HepG2 (cell line): ENCODE measurements around the gene CISD1. TPM values are rescaled to one million over a fixed set of nuclear protein-coding genes. Genes with fewer than 3 reads are reported as not detected.
A peak's percentile ranks its signal among the peaks of the same experiment; 100 is the strongest.

Experiments
- AGO2 ChIP-seq: fragments of 200-400 bp; formaldehyde crosslinking; optimal IDR thresholded peaks from 2 replicates; pipeline ENCODE3; 2017; ENCODE audit warnings: mild to moderate bottlenecking, low read depth, low read length, moderate library complexity
- BORCS8-MEF2B ChIP-seq: sonication (generic); formaldehyde crosslinking; IDR thresholded peaks from 2 replicates; pipeline ENCODE4 v1.8.0; 2022; ENCODE audit warnings: mild to moderate bottlenecking, missing genetic modification reagents
- GFI1 ChIP-seq: sonication (generic); formaldehyde crosslinking; IDR thresholded peaks from 2 replicates; pipeline ENCODE4 v1.5.0; 2020; ENCODE audit warnings: missing genetic modification reagents, mild to moderate bottlenecking, borderline replicate concordance
- HDAC6 ChIP-seq: fragments of 200-600 bp; sonication (generic); IDR thresholded peaks from 2 replicates; pipeline ENCODE4 v1.7.0; 2017; ENCODE audit warnings: mild to moderate bottlenecking, antibody characterized with exemption, low read length, low read depth
- HMGA1 ChIP-seq: sonication (generic); formaldehyde crosslinking; conservative IDR thresholded peaks from 2 replicates; pipeline ENCODE4 v1.4.0; 2020; ENCODE audit warnings: missing genetic modification reagents
- HNRNPK ChIP-seq: fragments of 200-400 bp; formaldehyde crosslinking; IDR thresholded peaks from 2 replicates; pipeline ENCODE4 v1.6.1; 2018; ENCODE audit warnings: low read length, low read depth, moderate library complexity, mild to moderate bottlenecking; ENCODE audit not compliant: poor library complexity, severe bottlenecking
- HNRNPLL ChIP-seq: fragments of 200-400 bp; formaldehyde crosslinking; IDR thresholded peaks from 2 replicates; pipeline ENCODE4 v1.6.1; 2017; ENCODE audit warnings: mild to moderate bottlenecking, low read depth, low read length; ENCODE audit not compliant: poor library complexity, severe bottlenecking
- KDM1A ChIP-seq: IDR thresholded peaks from 2 replicates; pipeline ENCODE4 v1.6.1; 2016; ENCODE audit warnings: missing compliant biosample characterization
- MED1 ChIP-seq: sonication (generic); formaldehyde crosslinking; IDR thresholded peaks from 2 replicates; pipeline ENCODE4 v1.4.0; 2020; ENCODE audit warnings: missing genetic modification reagents
- MEIS2 ChIP-seq: sonication (generic); formaldehyde crosslinking; IDR thresholded peaks from 2 replicates; pipeline ENCODE4 v1.9.0; 2021; ENCODE audit warnings: mild to moderate bottlenecking, missing genetic modification reagents
- MTF1 ChIP-seq: sonication (generic); formaldehyde crosslinking; IDR thresholded peaks from 2 replicates; pipeline ENCODE4 v1.5.0; 2020; ENCODE audit warnings: missing genetic modification reagents
- SIN3B ChIP-seq: fragments of 150-350 bp; IDR thresholded peaks from 2 replicates; pipeline ENCODE4 v1.6.1; 2014; ENCODE audit warnings: low read length
- ZNF232 ChIP-seq: sonication (generic); formaldehyde crosslinking; IDR thresholded peaks from 2 replicates; pipeline ENCODE4 v1.4.0; 2020; ENCODE audit warnings: missing genetic modification reagents, borderline replicate concordance
- ZNF34 ChIP-seq: sonication (generic); formaldehyde crosslinking; IDR thresholded peaks from 2 replicates; pipeline ENCODE4 v1.4.0; 2020; ENCODE audit warnings: mild to moderate bottlenecking, missing genetic modification reagents, borderline replicate concordance
- ZNF558 ChIP-seq: sonication (generic); formaldehyde crosslinking; IDR thresholded peaks from 2 replicates; pipeline ENCODE4 v1.9.0; 2022; ENCODE audit warnings: mild to moderate bottlenecking, missing genetic modification reagents, borderline replicate concordance
- ZNF629 ChIP-seq: sonication (generic); formaldehyde crosslinking; conservative IDR thresholded peaks from 2 replicates; pipeline ENCODE4 v1.5.0; 2020; ENCODE audit warnings: missing genetic modification reagents
- ZNF781 ChIP-seq: sonication (generic); formaldehyde crosslinking; IDR thresholded peaks from 2 replicates; pipeline ENCODE4 v1.5.1; 2020; ENCODE audit warnings: borderline replicate concordance, mild to moderate bottlenecking, missing genetic modification reagents; ENCODE audit errors: not compliant biosample characterization
- polyA plus RNA-seq, 8 experiments: library from polyadenylated mRNA; depleted of rRNA in 3 of 8; stranded (reverse) in 7 of 8; unstranded in 1 of 8; fragments of >200 nt; fragmentation: Illumina TruSeq in 4 of 8; extraction: Trizol in 4 of 8; gene quantifications; 2 replicates each; pipeline versions ENCODE4 v1.2.1 to v1.2.3, GENCODE V29; 2011 to 2016; ENCODE audit warnings: low read depth in 4 of 8, missing spikeins in 1 of 8, mixed read lengths in 1 of 8; ENCODE audit not compliant: insufficient read depth in 1 of 8
- total RNA-seq, 5 experiments: library from RNA; depleted of rRNA; stranded (reverse); fragments of >200 nt; fragmentation: Illumina TruSeq; extraction: Trizol; gene quantifications; 2 replicates each; pipeline ENCODE4 v1.2.3, GENCODE V29; 2016; ENCODE audit warnings: low read depth in 1 of 5
- TF ChIP-seq, protein P1 (sequence below): sonication (generic); formaldehyde crosslinking; IDR thresholded peaks from 2 replicates; pipeline ENCODE4 v1.5.1; 2020; ENCODE audit warnings: mild to moderate bottlenecking, missing genetic modification reagents, moderate library complexity
- TF ChIP-seq, protein P2 (sequence below): sonication (generic); formaldehyde crosslinking; IDR thresholded peaks from 2 replicates; pipeline ENCODE4 v1.5.0; 2020; ENCODE audit warnings: missing genetic modification reagents
- TF ChIP-seq, protein P3 (sequence below): sonication (generic); formaldehyde crosslinking; IDR thresholded peaks from 2 replicates; pipeline ENCODE4 v1.8.0; 2022; ENCODE audit warnings: missing genetic modification reagents, mild to moderate bottlenecking, inconsistent platforms, borderline replicate concordance
- TF ChIP-seq, protein P4 (sequence below): IDR thresholded peaks from 2 replicates; pipeline ENCODE4 v1.6.1; 2016; ENCODE audit warnings: low read depth, borderline replicate concordance
- TF ChIP-seq, protein P5 (sequence below), 2 experiments: IDR thresholded peaks; 2 replicates each; pipeline ENCODE4 v1.6.1; 2011 to 2012; ENCODE audit warnings: low read length in 2 of 2, borderline replicate concordance in 1 of 2, low read depth in 1 of 2, mild to moderate bottlenecking in 1 of 2, moderate library complexity in 1 of 2

CISD1 gene
- total and polyA plus RNA-seq, 2 of the 13 experiments (the other 11 are each of a cell fraction or from before 2014, with no cell fraction given), result 63.4 to 78.9 TPM

DNA sequence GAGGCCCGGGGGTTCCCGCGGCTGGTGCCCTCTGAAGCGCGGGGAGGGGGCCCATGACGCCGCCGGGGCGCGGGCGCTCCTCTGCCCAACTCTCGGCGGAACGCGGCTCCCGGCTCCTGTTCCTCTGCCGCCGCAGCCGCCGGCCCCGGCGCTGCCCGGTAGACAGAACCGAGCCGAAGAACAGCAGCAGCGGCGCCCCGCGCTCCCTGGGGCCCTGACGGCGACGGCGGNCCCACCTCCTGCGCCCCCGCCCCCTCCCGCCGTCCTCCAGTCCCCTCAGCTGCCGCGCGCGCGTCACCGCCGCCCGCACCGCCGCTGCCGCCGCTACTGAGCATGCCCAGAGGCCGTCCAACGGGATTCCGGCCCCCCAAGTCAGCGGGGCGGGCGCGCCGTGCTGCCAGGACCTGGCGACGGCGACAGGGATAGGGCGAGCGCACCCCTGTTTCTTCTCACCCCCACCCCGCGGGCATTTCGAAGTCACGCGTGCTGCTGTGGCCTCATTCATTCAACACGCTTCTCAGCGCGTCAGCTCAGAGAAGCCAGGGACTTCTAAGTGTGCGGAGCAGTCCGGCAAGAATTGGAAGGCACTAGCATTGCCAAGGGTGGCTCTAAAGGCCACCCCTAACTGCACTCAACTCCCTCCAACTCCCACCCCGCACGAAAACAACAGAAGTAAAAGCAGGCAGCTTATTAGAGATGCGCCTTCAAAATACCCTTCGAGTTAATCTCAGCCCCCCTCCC is 1.1 kb upstream of the CISD1 start, which contains the start of gene IPMK (continued):
- TF ChIP-seq ZNF781 (peak; percentile 92), MTF1 (peak; percentile 6; the same call in 1 of the 2 replicates), BORCS8-MEF2B (CRISPR knock-in tag) (peak; percentile 85), ZNF558 (CRISPR knock-in tag) (0 out of 2 replicates have a peak, but pooled peaks have one; percentile 1), ZNF34 (CRISPR knock-in tag) (no peak), ZNF232 (CRISPR knock-in tag) (no peak), MEIS2 (CRISPR knock-in tag) (0 out of 2 replicates have a peak, but pooled peaks have one; percentile 65), AGO2 (peak; percentile 9), HMGA1 (CRISPR knock-in tag) (no peak), SIN3B (peak; percentile 86), MED1 (no peak), KDM1A (CRISPR knock-in tag) (no peak), GFI1 (CRISPR knock-in tag) (no peak), HNRNPLL (peak; percentile 56), HDAC6 (no peak), HNRNPK (no peak), ZNF629 (CRISPR knock-in tag) (no peak)
- TF ChIP-seq, protein P1, sequence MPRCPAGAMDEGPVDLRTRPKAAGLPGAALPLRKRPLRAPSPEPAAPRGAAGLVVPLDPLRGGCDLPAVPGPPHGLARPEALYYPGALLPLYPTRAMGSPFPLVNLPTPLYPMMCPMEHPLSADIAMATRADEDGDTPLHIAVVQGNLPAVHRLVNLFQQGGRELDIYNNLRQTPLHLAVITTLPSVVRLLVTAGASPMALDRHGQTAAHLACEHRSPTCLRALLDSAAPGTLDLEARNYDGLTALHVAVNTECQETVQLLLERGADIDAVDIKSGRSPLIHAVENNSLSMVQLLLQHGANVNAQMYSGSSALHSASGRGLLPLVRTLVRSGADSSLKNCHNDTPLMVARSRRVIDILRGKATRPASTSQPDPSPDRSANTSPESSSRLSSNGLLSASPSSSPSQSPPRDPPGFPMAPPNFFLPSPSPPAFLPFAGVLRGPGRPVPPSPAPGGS, result no peak; the same call in none of the 2 replicates
- TF ChIP-seq, protein P2, sequence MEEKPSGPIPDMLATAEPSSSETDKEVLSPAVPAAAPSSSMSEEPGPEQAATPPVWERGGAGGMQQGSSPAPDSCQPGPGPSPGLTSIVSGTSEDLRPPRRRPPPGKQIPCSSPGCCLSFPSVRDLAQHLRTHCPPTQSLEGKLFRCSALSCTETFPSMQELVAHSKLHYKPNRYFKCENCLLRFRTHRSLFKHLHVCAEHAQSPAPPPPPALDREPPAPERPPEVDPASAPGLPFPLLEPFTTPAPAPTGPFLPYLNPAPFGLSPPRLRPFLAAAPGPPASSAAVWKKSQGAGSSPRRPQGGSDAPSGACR, result no peak
- TF ChIP-seq, protein P3, sequence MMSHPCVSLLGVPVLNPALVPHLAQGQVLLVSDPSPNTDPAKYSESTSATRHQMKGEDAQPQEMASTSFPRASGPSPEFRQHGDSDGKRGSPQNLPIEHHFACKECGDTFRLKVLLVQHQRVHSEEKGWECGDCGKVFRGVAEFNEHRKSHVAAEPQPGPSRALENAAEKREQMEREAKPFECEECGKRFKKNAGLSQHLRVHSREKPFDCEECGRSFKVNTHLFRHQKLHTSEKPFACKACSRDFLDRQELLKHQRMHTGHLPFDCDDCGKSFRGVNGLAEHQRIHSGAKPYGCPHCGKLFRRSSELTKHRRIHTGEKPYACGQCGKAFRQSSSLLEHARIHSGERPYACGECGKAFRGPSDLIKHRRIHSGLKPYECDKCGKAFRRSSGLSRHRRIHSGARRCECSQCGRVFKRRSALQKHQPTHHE, result no peak
- TF ChIP-seq, protein P4, sequence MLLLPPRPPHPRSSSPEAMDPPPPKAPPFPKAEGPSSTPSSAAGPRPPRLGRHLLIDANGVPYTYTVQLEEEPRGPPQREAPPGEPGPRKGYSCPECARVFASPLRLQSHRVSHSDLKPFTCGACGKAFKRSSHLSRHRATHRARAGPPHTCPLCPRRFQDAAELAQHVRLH (CRISPR knock-in tag), result no peak
- TF ChIP-seq, protein P5, sequence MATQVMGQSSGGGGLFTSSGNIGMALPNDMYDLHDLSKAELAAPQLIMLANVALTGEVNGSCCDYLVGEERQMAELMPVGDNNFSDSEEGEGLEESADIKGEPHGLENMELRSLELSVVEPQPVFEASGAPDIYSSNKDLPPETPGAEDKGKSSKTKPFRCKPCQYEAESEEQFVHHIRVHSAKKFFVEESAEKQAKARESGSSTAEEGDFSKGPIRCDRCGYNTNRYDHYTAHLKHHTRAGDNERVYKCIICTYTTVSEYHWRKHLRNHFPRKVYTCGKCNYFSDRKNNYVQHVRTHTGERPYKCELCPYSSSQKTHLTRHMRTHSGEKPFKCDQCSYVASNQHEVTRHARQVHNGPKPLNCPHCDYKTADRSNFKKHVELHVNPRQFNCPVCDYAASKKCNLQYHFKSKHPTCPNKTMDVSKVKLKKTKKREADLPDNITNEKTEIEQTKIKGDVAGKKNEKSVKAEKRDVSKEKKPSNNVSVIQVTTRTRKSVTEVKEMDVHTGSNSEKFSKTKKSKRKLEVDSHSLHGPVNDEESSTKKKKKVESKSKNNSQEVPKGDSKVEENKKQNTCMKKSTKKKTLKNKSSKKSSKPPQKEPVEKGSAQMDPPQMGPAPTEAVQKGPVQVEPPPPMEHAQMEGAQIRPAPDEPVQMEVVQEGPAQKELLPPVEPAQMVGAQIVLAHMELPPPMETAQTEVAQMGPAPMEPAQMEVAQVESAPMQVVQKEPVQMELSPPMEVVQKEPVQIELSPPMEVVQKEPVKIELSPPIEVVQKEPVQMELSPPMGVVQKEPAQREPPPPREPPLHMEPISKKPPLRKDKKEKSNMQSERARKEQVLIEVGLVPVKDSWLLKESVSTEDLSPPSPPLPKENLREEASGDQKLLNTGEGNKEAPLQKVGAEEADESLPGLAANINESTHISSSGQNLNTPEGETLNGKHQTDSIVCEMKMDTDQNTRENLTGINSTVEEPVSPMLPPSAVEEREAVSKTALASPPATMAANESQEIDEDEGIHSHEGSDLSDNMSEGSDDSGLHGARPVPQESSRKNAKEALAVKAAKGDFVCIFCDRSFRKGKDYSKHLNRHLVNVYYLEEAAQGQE (IDR thresholded peaks at IDR 0.05; ENCODE audit: borderline replicate concordance in 1 of 2, low read depth in 1 of 2, low read length in 2 of 2), result no peak
